Pons (tissue), 1 donor: ENCODE results near the gene YIPF1.
"Not testable (repeated sequence)": the region's sequence is repeated elsewhere in the genome, so short reads cannot be mapped to it uniquely, and the experiment has no call there.

Experiments used
- DNase-seq: peaks from one replicate; pipeline ENCODE4 v3.0.0-alpha.2; 2016; ENCODE audit warnings: low spot score

The YIPF1 gene

GRCh38 chr1:53837924-53838653 lies 51.5 kb downstream of the YIPF1 start, which contains the start of gene NDC1:
TSS of gene NDC1 (minus strand) at chr1:53838296. CDS start at chr1:53838261, 35 bp downstream.
- DNase-seq, result peak; percentile 99

GRCh38 chr1:53837646-53837923 lies 52.0 kb downstream of the YIPF1 start:
- DNase-seq, result peak; percentile 15

GRCh38 chr1:53835491-53835890 lies 54.1 kb downstream of the YIPF1 start:
- no peak for DNase-seq

- no peak for DNase-seq
Measured at GRCh38 chr1:53834776-53835175, 54.8 kb downstream of the YIPF1 start.

- DNase-seq, result no peak
Measured at GRCh38 chr1:53833393-53833792, 56.2 kb downstream of the YIPF1 start.

- DNase-seq, result no peak
Measured at GRCh38 chr1:53826367-53826766, 63.2 kb downstream of the YIPF1 start.

GRCh38 chr1:53825306-53825705 lies 64.3 kb downstream of the YIPF1 start:
- DNase-seq, result no peak

- DNase-seq, result no peak
Measured at GRCh38 chr1:53822931-53823330, 66.7 kb downstream of the YIPF1 start.

GRCh38 chr1:53821380-53821779 lies 68.2 kb downstream of the YIPF1 start:
- no peak for DNase-seq

GRCh38 chr1:53819387-53819786 lies 70.2 kb downstream of the YIPF1 start:
- DNase-seq, result no peak

- not testable (repeated sequence) for DNase-seq
Measured at GRCh38 chr1:53816584-53816983, 73.0 kb downstream of the YIPF1 start.

- DNase-seq, result not testable (repeated sequence)
Measured at GRCh38 chr1:53815484-53815883, 74.1 kb downstream of the YIPF1 start.

GRCh38 chr1:53811414-53811851 lies 78.2 kb downstream of the YIPF1 start:
- DNase-seq, result no peak

GRCh38 chr1:53810497-53810896 lies 79.1 kb downstream of the YIPF1 start:
- no peak for DNase-seq

- no peak for DNase-seq
Measured at GRCh38 chr1:53810007-53810406, 79.6 kb downstream of the YIPF1 start.

- no peak for DNase-seq
Measured at GRCh38 chr1:53807916-53808315, 81.7 kb downstream of the YIPF1 start.

- DNase-seq, result no peak
Measured at GRCh38 chr1:53804791-53805505, 84.6 kb downstream of the YIPF1 start.

- DNase-seq, result no peak
Measured at GRCh38 chr1:53804181-53804580, 85.4 kb downstream of the YIPF1 start.
